GM21360 (cell line): ENCODE results near the gene ERMN.
A peak's percentile ranks its signal among the peaks of the same experiment; 100 is the strongest.
"Not testable (repeated sequence)": the region's sequence is repeated elsewhere in the genome, so short reads cannot be mapped to it uniquely, and the experiment has no call there.

Experiments used
- ATAC-seq: cut with Tn5 transposase; IDR thresholded peaks from one replicate; pipeline ENCODE4 v1.9.1; 2021; ENCODE audit warnings: mild to moderate bottlenecking, moderate library complexity; ENCODE audit not compliant: unreplicated experiment

ERMN gene, protein sequence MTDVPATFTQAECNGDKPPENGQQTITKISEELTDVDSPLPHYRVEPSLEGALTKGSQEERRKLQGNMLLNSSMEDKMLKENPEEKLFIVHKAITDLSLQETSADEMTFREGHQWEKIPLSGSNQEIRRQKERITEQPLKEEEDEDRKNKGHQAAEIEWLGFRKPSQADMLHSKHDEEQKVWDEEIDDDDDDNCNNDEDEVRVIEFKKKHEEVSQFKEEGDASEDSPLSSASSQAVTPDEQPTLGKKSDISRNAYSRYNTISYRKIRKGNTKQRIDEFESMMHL

DNA sequence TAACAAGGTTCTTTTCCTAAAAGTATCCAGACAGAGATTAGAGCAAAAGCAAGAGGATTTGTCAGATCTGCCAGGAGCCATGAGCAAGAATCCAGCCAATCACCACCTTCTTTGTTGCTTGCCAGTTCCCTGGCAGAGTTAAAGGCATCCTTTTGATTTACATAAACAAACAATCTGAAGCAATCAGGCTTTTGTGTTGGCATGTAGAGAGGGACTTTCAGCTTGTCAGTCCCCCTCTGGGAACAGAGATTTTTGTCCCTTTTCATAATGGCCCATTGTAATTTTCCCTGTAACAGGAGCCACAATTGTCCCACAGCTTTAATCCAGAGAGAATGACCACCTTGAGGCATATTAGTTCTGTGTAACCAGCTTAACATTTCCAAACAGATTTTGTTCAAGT lies at the start of gene ERMN:
TSS of gene ERMN (minus strand) at position 39 of the 400 bp plus-strand sequence. CDS start 182 bp downstream, outside the sequence.
- no peak for ATAC-seq

DNA sequence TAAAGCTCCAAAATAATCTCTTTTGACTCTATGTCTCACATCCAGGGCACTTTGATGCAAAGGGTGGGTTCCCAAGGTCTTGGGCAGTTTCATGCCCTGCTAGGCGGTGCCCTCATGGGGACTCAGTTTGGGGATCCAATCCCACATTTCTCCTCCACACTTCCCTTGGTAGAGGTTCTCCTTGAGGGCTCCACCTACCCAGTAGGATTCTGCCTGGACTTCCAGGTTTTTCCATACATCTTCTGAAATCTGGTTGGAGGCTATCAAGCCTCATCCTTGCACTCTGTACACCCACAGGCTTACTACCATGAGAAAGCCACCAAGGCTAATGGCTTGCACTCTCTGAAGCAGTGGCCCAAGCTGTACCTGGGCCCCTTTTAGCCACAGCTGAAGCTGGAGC lies 49.8 kb upstream of the ERMN start:
- no peak for ATAC-seq

DNA sequence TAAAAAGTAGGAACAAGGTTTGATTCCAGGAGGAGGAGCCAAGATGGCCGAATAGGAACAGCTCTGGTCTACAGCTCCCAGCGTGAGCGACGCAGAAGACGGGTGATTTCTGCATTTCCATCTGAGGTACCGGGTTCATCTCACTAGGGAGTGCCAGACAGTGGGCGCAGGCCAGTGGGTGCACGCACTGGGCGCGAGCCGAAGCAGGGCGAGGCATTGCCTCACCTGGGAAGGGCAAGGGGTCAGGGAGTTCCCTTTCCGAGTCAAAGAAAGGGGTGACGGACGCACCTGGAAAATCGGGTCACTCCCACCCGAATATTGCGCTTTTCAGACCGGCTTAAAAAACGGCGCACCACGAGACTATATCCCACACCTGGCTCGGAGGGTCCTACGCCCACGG lies 42.9 kb upstream of the ERMN start:
- ATAC-seq = not testable (repeated sequence)

DNA sequence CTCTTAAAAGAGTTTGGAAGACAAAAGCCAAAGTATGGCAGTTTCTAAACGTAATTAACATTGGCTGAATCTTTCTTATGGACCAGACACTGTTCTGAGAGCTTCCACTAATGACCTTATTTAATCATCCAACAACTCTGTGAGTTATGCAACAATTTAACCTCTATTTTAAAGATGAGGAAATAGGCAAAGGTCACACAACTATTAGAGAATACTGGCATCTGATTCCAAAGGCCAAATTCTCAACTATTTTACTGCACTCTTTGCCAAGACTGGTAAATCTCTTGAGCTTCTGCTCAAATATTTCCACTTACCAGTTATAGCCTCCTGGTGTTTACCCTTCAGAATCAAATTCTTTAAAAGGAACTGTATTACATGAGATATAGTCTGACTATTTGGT lies 42.1 kb upstream of the ERMN start:
- no peak for ATAC-seq

DNA sequence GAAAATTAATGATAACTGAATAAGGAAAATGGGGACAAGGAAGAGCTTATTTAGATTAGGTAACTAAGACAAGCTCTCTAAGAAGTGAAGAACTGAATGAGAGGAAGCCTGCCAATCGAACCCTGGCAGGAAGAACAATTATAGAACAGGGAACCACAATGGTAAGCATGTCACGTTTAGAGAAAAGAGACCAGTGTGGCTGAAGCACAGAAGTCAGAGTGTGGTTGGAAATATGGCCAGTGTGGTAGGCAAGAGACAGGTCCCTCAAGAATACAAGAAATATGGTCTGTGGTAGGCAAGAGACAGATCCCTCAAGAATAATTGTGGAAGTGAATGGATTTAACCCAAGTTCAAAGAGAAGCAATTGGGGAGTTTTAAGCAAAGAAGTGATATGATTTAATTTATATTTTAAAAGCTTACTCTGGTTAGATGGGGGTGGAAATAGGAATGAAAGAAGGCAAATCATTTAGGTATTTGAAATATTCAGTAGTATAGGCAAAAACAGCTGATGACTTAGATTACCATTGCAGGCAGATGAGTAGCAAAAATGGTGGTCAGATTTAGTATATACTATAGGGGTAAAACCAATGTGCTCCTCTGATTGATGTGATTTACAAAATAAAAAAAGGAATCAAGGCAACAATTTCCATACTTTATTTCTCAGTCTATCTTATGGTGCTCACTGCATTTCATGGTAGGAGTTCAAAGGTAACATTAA lies 38.8 kb upstream of the ERMN start:
- ATAC-seq = peak; percentile 90

DNA sequence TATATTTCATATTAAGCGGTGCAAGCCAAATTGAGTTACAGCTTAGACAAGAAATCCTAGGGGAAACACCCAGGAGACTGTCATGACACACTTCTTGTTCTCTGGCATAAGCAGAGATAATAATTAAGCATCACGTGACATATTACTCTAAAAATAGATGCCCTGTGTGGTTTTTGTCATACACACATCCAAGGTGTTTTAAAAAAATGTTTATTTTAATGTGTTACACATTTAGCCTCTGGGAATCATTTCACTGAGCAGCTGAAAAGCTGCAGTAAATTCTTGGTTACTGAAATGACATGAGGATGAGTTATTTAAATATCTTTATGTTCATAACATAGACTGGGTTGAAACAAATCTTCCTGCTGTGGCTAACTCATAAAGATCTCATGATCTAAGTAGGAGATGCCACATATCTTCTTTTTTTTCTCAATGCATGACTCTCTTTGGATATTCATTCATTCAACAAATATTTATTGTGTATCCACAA lies 38.0 kb upstream of the ERMN start:
- peak; percentile 40 for ATAC-seq

DNA sequence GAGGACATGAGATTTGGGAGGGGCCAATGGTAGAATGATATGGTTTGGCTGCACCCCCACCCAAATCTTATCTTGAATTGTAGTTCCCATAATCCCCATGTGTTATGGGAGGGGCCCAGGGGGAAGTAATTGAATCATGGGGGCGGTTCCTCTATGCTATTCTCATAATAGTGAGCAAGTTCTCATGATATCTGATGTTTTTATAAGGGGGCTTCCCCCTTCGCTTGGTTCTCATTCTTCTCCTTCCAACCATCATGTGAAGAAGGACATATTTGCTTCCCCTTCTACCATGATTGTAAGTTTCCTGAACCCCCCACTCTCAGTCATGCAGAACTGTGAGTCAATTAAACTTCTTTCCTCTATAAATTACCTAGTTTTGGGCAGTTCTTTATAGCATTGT lies 37.0 kb upstream of the ERMN start:
- ATAC-seq = no peak

DNA sequence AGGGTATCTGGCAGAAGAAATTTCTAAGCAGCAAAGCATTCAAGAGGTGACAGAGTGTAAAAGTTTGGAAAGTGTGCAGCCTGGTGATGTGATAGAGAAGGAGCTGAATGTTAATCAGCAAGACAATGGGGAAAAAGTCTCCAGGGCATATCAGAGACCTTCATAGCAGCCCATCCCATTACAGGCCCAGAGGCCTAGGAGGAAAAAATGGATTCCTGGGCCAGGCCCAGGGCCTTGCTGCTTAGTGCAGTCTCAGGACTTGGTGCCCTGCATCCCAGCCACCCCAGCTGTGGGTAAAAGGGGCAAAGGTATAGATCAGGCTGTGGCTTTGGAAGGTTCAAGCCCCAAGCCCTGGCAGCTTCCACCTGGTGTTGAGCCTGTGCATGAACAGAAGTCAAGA lies 35.9 kb upstream of the ERMN start:
- ATAC-seq = no peak

DNA sequence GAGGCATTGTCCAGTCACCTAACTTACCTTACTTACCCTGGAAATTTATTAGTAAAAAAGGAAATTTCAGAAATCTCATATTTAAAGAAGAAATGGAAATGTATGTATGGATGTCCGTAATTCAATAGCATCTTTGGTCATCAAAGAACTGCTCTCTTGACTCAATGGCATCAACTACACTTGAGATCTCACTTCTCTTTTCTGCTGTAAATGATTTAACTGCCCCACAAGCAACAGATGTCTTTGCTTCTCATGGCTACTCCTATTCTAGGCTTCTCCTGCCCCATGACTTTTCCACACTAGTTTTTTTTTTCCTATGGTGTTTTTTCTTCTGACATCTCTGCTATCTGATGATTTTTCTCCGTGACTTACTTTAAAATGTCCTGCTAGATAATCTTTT lies 34.0 kb upstream of the ERMN start:
- no peak for ATAC-seq

DNA sequence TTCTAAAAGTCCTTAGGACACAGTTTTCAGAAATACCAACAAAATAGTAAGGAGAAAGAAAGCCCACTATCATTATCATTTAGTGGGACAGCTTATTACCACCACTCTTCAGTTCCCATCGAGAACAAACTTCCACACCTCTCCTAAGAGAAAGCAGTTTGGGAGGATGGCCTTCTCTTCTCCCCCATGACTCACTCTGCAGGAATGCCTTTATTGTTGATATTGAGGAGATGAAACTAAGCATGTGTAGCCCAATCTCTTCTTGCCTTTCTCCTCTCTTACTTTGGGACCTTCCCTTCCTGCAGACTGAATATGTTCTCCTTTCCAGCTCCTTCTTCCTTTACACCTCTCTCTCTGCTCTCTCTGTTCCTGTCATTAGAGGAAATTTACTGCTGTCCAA lies 30.0 kb upstream of the ERMN start:
- no peak for ATAC-seq

DNA sequence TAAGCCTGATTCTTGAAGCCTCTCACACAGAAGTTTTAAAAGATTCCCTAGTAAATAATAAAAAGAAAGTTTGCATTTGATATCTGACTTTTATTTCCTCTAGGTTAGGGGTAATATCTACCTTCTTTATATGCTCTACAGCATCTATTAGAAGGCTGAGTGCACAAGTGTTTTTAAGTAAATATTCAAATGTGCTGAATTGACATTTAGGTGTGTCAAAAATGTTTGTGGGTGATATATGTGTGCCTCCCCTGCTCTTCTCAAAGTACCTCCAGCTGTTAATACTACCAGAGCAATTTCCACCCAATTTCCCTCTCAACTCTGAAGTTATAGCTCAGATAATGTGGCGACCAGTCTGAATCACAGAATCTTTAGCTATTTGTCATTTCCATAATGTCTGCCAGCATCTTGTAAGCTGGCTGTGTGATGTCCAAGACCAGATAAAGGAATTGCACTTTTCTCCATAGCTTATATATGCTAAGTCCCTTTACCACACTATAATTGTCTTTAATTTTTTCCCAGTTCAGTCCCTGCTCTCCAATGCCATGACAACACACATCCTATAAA lies 24.4 kb upstream of the ERMN start:
- ATAC-seq = no peak

DNA sequence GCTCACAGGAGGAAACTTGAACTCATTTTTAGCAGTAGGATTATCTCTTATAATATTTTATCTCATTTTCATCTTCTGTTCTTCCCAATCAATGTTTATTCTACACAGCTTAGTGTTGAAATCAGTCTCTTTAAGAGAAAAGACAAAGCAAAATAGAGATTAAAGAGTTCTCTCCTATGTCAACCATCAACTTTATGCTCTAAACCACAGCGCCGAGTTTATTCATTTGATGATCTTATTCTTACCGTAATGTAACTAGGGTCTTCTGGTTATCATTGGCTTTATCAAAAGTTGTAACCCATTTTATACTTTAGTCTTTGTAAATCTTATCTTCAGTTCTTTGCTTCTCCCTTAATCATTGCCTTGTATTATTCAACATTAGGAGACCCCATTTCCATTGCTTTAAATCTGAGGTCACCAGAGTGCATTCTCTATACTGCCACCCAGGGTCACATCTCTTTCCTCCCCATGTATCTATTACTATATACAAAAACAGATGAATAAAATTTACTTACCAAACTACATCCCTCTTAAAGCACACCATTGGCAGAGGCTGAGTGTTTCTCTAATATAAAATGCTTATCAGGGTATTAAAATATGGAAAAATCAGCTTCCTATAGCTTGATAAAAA lies 22.8 kb upstream of the ERMN start:
- no peak for ATAC-seq

DNA sequence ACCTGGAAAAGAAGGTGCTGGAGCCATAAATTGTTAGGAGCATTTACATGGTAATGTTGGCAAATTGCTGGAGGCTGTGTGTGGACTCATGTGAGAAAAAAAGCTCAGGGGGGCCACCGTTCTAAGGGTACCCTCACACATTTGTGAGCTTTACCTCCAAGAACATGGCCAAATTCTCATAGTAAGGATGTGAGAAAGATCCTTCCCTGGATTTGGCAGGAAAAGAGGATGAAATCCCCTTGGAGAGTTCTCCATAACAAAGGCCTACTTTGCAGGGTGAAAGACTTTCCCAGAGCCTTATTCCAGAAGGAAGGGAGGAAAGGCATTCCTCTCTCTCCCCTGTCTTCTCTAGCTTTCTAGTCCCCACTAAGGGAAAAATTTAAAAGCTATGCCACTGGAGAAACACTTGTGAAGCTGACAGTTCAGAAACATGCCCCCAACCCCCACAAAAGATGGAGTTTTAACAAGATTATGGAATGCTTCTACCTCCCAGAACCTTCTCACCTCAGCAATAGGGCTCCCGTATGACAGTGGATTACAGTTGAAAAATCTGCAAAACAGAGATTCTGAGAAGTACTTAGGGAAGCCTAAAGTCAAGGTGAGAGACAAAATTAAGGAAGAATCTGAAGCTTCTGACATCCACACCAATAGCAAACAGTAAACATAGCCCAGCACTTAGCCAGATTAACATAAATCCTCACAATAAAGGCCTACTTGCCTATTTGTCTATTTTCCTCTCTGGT lies 20.2 kb upstream of the ERMN start:
- ATAC-seq = no peak

DNA sequence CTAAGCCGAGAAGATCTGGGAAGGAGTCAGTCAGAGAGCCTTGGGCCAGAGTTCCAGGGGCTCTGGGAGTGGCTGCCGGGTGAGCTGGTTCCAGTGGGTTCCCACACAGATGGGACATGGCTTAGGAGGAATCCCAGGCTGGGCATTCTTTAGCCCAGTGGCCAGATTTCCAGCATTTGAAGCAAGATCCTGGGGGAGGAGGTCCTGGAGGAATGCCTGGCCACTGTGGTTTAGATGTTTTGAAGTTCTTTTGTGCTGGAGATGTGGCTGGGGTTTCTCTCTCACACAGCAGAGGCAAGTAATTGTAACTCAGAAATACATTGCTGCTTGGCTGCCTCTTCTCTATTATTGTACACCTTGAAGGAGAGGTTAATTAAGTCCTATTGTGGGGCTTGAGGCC lies 15.8 kb upstream of the ERMN start:
- ATAC-seq = not testable (repeated sequence)

DNA sequence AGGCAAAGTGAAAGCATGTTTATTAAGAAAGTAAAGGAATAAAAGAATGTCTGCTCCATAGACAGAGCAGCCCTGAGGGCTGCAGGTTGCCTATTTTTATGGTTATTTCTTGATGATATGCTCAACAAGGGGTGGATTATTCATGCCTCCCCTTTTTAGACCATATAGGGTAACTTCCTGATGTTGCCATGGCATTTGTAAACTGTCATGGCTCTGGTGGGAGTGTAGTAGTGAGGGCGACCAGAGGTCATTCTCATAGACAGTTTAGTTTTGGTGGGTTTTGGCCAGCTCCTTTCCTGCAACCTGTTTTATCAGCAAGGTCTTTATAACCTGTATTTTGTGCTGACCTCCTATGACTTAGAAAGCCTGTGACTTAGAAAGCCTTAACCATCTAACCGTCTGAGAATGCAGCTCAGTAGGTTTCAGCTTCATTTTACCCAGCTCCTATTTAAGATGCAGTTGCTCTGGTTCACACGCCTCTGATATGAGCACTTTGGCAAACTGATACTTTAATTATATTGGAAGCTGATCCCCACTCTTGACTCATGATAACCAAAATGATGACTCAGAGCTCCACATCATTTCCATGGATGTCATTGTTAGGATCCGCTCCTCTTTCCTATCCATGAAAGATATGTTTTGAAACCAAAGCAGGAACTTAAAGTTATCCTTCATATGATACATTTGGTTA lies 14.5 kb upstream of the ERMN start:
- no peak for ATAC-seq

DNA sequence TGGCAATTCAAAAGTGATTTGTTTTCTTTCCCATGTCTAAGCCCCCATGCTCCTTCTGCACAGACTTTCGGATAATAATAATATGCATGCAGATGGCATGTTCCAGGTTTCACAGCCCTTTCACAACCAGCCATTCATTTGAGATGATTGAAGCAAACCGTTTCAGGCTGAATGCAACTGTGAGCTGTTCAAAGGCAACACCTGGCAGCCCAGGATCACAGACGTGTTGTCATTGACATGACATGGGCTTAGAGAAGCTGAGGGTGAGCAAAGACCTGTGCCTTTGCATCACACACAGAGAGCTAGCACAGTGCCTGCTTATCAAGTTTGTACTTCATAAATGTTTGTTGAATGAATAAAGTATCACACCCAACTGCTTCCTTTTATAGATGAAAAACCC lies 12.4 kb upstream of the ERMN start:
- ATAC-seq = no peak

DNA sequence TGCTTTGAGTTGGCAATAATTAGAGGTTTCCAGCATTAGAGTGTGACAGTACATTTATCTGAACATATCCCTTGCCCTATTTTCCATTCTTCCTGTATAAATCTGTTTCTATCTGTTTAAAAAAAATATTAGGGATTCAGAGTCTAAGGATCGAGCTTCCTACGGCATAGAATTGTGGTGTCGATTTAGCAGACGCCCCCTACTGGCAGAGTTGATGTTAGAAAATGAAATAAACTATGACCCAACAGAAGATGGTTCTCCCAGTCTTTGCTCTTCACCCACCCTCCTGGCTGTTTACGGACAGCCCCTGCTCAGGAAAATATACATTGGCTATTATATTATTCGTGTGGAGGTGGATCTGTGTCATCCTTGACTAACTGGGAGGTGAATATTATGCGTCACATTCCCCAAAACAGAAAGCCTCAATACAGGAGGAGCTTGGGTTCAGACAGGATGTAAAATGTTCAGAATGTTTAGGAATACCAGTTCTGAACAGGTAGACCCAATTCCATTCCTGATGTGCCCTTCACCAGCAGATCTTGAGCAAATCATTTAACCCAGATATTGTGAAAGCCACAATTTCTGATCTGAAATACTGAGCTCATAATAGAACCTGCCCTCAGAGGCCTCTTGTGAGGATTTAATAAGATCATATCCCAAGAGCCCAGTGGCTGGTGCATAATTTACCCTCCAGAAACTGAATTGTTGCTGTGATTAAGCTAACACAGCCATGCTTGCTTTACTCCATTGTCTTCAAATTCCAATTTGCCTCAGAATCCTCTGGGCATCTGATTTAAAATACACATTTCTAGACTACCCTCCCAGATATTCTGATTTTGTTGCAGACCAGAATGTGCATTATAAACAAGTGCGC lies 10.8 kb upstream of the ERMN start:
- ATAC-seq = no peak

DNA sequence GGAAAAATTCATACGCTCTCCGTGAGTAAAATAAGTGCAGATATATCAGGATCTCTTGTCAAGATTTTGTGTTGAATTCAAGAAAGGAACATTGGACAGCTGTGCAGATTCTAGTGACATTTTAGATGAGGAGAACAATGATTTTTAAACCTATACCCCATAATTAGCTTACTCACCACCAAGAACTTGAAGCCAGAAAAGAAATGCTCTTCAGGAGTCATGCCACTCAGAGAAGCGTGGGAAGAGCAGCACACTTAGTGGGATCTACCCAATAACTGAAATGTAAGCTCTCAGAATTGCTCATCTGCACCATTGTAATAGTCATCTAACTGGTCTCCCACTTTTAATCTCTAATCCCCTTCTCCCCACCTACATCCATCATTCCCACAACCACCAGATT lies 9.2 kb upstream of the ERMN start:
- no peak for ATAC-seq

DNA sequence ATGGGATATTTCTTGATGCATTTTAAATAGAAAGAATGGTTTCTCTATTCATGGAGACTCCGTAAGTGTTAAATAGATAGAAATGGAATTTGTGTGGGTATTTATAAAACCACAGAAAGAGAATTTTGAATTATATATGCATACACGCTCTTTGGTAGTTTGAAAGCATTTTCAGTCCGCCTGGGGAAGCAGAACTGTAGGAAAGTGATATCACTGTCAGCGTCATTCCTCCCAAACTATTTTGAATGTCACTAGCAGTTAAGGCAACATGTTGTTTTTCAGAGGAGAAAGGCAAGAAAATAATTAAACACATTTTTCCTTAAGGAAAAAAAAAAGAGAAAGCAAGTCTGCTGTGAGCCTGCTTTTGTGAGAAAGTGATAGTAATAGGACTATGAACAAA lies 8.7 kb upstream of the ERMN start:
- ATAC-seq = no peak
